Skeletal muscle cell (primary cell): ENCODE data around the gene SF3B6.
"Not testable (repeated sequence)": the region's sequence is repeated elsewhere in the genome, so short reads cannot be mapped to it uniquely, and the experiment has no call there.

Source experiments
- DNase-seq: peaks from one replicate; pipeline ENCODE4 v3.0.0-alpha.2; 2010; ENCODE audit warnings: low read depth
- H3K4me3 ChIP-seq: 2 replicates; pipeline ENCODE4 v1.5.1; 2011; ENCODE audit warnings: low read depth, mild to moderate bottlenecking, control low read depth, low read length, moderate library complexity

SF3B6 gene

DNA sequence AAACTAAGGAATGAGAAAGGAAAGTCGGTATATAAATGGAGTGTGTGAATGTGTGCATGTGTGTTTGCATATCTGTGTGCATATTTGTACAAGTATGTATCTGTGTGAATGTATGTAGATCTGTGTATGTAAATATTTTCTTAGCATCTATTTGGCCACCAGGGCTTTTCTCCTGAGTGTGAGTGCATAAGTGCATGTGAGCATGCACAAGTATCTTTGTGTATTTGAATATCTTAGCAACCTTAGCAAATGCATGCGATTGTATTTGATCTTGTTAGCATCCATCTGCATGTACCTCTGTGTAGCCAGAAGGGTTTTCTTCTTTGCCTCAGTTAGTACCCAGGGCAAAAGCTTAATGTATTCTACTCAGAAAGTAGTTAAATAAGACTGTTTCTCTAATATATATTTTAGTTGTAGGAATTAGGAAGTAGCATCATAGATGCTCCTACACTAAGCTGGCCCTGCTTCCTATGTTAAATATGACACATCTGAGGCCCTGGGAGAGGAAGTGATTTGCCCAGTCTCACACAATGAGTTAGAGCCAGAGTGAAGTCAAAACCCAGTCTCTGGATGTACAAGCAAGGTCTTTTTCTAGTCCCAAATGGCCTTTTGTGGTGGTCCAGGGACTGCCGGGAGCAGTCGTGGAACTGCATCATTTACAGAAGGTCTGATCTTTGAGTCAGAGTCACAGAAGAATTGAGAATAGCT lies 17.4 kb downstream of the SF3B6 start:
- no peak overlapping the region for H3K4me3 ChIP-seq
- DNase-seq: no peak

DNA sequence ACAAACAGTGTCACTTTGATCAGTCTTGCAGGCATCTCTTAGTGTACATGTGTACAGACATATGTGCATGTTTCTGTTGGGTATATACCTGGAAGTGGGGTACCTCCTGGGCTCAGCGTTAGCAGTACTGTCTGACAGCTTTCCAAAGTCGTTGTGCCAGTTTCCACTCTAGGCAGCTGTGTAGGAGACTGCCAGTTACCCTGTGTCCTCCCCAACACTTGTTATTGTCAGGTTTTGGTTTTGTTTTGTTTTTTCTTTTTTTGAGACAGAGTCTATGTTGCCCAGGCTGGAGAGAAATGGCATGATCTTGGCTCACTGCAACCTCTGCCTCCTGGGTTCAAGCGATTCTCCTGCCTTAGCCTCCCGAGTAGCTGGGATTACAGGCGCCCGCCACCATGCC lies 20.4 kb downstream of the SF3B6 start:
- no peak for DNase-seq
- no peak overlapping the region for H3K4me3 ChIP-seq

DNA sequence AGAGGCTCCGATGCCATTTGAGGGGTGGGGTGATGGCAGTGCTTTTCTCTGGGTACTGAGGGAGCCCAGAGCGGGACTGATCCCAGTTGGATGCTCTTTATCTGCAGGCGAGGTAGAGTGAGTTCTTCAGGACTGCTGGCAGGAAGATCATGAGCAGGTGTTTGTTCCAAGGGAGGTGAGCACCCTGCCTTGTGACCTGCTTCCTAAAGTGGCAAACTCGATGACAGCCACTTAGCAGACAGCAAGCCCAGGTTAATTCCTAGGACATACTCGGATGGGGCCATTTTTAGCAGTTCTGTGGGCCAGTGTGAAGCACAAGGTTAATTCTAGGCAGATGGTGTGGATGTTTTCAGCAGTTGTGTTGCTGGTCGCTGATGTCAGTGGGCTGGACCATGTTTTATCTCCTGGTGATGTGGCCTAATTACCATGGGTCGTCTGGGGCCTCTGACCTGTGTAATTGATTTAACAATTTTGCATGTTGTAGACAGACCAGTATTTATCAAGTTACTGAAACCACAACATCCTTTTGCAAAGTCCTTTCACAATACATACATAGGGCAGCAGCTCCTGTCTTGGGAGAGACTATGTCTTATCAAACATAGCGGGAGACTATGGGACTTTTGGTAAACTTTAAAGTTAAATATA lies 21.6 kb downstream of the SF3B6 start:
- DNase-seq: no peak
- no peak overlapping the region for H3K4me3 ChIP-seq

DNA sequence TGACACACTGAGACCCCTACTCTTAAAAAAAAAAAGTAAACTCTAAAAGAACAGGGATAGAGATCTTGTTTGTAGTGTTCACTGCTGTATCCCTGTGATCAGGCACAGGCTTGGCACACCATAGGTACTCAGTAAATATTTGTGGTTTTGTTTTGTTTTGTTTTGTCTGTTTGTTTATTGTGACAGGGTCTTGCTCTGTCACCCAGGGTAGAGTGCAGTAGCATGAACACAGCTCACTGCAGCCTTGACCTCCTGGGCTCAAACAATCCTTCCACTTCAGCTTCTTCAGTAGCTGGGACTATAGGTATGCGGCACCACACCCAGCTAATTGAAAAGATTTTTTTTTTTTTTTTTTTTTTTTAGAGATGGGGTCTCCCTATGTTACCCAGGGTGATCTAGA lies 23.2 kb downstream of the SF3B6 start:
- no peak for DNase-seq
- no peak overlapping the region for H3K4me3 ChIP-seq

DNA sequence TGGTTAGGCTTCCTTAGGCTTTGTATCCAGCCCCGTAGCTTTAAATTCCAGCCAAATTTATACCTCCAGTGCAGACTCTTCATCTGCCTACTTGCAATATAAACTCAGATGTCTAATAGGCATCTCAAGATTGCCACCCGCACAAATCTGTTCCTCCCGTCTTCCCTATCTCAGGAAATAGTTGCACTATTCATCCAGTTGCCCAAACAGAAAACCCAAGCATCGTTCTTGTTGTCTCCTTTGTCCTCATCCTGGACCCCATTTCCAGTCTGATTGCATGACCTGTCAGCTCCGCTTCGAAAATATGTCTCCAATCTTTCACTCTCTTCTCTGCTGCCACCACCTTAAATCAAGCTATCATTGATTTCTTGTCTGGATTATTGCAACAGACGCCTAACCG lies 24.3 kb downstream of the SF3B6 start:
- H3K4me3 ChIP-seq: no peak overlapping the region
- no peak for DNase-seq

DNA sequence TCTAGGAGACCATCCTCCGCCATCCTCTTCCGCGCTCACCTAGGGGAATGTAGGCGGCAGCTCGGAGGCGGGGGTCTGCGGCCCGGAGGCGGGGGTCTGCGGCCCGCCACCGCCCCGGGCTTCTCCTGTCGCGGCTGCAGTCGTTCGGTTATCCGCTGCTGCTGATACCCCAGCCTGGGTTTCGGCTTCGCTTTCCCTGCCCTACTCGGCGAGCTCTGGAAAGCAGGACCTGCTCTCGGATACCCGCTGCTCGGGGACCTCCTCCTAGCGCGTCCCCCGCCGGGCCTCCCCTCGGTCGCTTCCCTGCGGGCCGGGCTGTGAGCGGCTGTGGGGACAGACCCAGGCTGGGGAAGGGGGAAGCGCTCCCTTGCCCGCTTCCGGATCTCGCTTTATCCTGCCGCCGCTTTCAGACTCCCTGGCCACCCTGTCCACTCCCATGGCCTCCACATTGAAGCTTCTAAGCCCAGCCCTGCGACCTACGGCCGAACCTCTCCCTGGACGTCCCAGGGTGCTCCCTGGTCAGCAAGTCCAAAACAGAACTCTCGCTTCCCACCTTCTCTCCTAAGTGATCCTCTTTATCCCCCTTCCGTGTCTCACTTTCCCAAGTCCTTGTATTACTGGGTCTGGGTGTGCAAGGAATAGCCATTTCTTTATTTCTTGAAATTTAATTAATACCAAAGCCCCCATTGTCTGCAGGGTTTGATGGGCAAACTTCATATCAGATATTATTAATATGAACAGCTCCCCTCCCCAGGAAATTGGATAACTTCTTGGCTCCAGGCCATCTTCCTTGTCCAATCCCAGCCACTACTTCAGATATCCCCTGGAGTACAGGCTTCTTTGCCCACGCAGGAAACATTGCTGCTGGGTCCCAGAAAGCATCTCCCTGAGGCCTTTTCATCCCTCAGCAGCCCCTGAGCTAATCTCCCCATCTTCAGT lies 25.8 kb downstream of the SF3B6 start:
- no peak for DNase-seq
- peak overlapping the region; percentile 69 for H3K4me3 ChIP-seq

DNA sequence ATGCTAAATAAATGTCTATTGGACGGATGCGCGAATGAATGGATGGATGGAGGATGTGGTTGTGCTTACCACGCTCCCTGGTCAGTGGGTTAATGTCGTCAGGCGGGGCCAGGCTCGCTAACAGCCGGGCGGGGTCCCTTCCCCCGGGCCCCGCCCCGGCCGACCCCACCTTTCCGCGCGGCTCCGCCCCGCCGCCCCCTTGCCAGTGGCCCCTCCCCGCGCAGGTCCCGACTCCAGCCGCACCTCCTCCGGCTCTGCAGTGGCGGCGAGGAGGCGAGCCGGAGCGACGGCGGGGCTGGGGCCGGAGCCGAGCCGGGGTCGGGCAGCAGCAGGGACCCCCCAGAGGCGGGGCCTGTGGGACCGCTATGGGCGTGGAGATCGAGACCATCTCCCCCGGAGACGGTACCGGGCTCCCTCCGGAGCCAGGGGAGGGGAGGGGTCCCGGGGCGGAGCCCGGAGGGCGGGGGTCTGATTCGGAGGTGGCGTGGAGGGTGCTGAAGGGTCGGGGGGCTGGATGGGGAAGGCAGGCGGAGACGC lies 26.6 kb downstream of the SF3B6 start, which contains the start of gene FKBP1B:
Gene FKBP1B (plus strand): TSS at position 257 of the 537 bp plus-strand sequence. CDS start 109 bp downstream, at position 366.
- peak within 1 kb of the TSS; percentile 69 for H3K4me3 ChIP-seq
- DNase-seq: no peak

DNA sequence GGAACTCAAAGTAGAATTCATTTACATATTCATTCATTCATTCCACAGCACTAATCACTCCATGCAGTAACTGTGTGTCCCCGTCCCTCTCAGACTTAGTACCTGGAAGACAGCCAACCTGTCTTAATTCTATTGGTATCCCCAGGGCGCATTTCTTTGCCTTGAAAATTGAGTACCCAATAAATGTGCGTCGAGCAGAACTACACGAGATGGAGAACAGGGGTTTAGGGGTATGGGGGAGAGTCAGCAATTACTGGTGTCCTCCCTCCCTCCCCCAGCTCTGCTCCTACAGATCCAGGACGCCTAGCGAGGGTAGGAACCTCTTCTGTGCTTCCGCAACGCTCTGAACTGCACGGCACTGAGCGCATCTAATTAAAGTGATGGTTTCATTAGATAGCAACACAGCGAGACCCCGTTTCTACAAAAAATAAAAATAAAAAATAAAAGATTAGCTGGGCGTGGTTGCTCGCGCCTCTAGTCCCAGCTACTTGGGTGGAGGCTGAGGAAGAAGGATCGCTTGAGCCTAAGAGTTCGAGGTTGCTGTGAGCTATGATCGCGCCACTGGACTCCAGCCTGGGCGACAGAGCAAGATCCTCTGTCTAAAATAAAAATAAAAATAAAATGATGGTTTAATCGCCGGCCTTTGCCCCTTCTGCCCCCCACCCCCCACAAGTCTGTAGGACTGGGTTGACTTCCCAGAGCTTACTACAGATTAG lies 27.2 kb downstream of the SF3B6 start:
- no peak for DNase-seq
- peak overlapping the region; percentile 69 for H3K4me3 ChIP-seq

DNA sequence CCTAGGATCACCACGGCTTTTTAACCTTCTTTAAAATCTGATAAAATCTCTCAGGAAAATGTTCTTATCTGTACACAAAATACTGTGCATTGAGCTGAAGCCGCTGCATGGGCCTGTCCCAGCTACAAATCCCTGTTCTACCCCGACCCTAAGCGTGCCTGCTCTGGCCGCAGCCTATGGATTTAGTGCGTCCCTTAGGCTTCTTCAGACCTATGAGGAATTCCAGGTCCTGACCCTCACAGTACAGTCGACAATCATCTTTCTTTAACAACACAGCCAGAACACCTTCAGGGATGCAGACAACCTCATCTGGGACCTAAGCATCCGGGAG lies 28.5 kb downstream of the SF3B6 start:
- no peak overlapping the region for H3K4me3 ChIP-seq
- DNase-seq: no peak

DNA sequence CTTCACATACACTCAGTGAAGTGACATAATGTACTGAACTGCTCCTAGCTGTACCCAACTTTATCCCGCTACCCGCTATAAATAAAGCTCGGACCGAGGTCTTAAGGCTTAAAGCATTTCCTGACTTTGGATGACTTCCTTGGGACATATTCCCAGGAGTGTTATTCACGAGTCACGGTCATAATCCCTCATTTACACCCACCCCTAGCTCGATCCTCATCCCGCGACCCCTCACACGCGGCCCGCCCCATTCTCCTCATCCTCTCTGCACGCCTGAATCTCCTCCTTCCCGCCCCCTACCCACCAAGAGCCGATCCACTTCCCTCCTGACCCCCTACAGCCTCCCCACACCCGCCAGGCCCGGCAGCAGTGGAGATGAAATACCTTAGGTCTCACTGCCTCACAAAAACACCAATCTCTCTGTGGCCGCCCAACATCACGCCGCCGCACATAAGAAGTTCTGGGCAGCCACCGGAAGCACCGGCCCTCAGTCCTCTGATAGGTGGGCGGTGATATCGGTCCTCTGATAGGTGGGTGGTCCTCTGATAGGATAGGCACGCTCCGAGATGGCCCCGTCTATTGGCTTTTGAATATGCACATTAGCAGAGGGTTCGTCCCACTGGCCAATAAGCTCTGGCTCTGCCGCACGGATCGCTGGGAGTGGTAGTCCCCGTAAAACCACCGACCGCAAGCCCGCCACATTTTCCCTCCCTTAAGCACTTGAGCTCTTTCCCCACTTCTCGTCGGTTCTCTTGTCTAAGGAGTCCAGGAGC lies 29.0 kb downstream of the SF3B6 start, which contains the start of gene WDCP:
Gene WDCP (minus strand): TSS at position 462 of the 773 bp plus-strand sequence. CDS start 7,897 bp downstream, outside the sequence.
- DNase-seq: peak; percentile 97
- H3K4me3 ChIP-seq: peak within 1 kb of the TSS; percentile 90

DNA sequence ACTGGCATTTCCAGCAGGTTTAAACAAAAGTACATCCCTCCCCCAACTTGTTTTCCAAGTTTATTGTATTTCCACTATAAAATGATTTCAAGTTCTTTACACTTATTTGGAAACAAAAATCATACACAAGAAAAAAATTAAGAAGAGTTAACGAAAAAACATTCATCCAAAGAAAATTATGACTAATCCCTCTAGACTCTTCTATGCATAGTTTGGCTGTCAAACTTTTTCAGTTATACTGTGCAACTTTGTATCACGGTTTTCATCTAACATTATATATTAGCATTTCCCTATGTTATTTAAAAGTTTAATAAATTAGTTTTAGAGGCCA lies 29.6 kb downstream of the SF3B6 start:
- H3K4me3 ChIP-seq: peak overlapping the region; percentile 90
- no peak for DNase-seq

DNA sequence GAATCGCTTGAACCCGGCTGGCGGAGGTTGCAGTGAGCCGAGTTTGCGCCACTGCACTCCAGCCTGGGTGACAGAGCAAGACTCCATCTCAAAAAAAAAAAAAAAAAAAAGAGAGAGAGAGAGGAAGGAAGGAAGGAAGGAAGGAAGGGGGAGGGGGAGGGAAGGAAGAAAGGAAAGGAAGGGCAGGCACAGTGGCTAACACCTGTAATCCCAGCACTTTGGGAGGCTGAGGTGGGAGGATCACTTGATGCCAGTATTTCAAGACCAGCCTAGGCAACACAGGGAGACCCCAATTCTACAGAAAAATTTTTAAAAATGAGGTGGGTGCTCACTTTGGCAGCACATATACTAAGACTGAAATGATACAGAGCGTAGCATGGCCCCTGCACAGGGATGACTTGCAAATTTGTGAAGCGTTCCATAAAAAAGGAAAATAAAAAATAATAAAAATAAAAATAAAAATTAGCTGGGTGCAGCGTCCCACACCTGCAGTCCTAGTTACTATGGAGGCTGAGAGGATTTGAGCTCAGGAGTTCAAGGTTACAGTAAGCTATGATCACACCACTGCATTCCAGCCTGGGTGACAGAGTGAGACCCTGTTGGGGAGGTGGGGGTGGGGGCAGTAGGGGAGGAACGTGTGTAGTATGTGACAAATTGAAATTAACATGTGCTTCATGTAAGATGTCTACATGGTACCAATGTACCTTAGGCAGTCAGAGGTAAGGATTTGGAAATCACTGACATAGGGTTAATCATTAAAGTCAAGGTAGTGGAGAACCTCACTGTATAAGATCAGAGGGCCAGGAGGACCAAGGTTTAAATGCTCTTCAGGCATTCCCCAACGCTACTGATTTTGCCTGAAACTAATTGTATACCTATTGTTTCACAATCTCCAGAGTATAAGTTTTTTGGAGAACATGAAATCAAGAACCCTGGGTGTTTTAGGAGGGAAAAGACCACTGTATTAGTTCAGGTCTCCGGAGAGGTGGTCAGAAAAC lies 30.3 kb downstream of the SF3B6 start:
- DNase-seq: no peak
- peak overlapping the region; percentile 90 for H3K4me3 ChIP-seq

DNA sequence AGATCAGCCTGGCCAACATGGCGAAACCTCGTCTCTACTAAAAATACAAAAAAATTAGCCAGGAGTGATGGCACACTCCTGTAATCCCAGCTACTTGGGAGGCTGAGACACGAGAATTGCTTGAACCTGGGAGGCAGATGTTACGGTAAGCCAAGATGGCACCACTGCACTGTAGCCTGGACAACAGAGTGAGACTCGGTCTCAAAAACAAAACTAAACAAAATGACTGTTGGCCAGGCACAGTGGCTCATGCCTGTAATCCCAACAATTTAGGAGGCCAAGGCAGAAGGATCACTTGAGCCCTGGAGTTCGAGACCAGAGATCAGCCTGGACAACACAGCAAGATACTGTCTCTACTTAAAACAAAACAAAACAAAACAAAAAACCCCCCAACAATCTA lies 33.0 kb downstream of the SF3B6 start:
- not testable (repeated sequence) for H3K4me3 ChIP-seq, DNase-seq

DNA sequence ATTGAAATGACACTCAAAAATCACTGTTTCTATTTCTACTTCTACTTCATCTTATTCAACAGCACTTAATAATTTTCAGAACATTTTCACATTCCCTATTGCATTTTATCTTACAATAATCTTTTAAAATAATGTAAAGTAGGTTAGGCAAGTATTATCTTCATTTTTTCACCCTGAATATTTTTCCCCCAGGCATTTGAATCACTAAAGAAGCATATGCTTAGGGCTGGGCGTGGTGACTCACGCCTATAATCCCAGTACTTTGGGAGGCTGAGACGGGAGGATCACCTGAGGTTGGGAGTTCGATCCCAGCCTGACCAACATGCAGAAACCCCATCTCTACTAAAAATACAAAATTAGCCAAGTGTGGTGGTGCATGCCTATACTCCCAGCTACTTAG lies 35.6 kb downstream of the SF3B6 start:
- DNase-seq: no peak
- no peak overlapping the region for H3K4me3 ChIP-seq

DNA sequence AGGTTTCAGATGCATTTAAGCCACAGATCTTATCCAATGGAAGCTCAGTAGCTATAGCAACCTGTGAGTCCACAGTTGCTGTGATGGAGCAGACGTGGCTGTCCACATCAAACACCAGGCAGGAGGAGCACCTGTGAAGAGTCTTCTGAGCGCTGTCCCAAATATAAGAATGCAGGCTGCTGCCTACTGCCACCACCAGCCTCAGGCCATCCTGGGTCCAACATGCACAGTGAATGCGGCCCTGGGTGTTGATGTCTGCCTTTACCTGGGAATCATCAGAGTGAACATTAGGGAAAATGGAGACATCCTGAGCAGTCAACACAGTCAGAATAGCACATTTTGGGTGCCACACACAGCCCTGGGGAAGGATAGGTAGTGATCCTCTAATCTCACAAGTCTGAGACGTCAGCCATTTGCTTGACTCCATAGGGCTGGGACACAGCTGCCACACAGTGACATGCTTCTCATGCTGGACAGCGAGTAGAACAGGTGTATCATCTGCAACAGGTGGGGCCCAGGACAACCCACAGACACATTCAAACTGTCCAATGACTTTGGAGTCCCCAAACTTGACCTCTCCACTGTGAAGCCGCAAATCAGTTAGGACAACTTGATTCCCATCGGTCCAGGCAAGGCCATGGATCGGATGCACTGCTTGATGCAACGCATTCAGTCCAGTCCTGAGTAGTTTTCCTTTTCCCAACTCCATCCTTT lies 37.2 kb downstream of the SF3B6 start:
- no peak for DNase-seq
- no peak overlapping the region for H3K4me3 ChIP-seq

DNA sequence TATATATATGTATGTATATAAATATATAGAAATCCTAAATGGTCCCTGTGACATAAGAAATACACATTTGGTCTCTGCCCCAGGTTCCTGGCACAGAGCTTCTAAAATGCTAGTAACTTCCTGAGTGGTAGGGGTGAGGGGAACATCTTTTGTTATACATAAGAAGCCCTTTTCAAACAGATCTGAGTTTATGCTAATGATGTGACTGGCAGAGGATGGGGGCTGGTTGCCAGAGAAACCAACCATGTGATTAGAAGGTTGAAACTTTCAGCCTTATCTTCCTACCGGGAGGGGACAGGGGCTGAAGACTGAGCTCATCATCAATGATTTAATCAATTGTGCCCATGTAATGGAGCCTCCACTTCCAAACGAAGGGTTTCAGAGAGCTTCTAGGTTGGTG lies 49.9 kb downstream of the SF3B6 start:
- DNase-seq: no peak
- no peak overlapping the region for H3K4me3 ChIP-seq
